ENCODE data around the gene TTLL9.

The TTLL9 gene

DNA sequence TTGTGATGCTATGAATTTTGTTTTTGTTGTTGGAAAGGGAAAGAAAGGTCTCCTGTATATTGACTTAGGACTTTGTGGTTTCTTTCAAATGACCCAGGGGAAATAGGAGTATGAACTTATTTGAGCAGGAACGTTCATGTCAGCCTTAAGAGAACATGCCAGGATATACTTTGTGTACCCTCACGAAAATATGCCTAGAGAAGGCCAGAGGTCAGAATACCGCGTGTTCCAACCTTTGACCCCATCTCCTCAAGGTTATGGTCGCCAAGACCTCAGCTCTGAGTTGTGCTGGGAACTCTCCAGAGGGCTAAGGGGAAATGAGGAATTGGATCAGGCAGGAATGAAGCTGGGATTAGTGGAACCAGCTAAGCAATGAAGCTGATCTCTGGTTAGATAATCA, 11.5 kb downstream of the TTLL9 start:
- TF ChIP-seq, protein P1, sequence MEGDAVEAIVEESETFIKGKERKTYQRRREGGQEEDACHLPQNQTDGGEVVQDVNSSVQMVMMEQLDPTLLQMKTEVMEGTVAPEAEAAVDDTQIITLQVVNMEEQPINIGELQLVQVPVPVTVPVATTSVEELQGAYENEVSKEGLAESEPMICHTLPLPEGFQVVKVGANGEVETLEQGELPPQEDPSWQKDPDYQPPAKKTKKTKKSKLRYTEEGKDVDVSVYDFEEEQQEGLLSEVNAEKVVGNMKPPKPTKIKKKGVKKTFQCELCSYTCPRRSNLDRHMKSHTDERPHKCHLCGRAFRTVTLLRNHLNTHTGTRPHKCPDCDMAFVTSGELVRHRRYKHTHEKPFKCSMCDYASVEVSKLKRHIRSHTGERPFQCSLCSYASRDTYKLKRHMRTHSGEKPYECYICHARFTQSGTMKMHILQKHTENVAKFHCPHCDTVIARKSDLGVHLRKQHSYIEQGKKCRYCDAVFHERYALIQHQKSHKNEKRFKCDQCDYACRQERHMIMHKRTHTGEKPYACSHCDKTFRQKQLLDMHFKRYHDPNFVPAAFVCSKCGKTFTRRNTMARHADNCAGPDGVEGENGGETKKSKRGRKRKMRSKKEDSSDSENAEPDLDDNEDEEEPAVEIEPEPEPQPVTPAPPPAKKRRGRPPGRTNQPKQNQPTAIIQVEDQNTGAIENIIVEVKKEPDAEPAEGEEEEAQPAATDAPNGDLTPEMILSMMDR (conservative IDR thresholded peaks at IDR 0.05; ENCODE audit: low read depth, low read length) = no peak
- no peak overlapping the region for H3K4me3 ChIP-seq (ENCODE audit: low read depth, low read length)
- DNase-seq (ENCODE audit: low read depth) = no peak

DNA sequence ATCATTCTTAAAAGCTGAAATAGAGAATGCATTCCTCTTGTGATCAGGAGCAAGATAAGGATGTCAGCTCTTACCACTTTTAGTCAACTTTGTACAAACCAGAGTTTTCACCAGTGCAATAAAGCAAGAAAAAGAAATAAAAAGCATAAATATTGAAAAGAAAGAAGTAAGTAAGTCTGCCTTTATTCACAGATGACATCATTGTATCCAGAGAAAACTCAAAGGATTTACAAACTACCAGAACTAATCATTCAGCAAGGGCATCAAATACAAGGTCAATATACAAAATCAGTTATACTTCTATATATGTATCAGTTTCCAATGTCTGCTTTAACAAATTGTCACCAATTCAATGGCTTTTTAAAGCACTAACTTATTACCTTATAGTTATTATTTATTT, 13.4 kb downstream of the TTLL9 start:
- TF ChIP-seq, protein P1 (conservative IDR thresholded peaks at IDR 0.05; ENCODE audit: low read depth, low read length) = no peak

DNA sequence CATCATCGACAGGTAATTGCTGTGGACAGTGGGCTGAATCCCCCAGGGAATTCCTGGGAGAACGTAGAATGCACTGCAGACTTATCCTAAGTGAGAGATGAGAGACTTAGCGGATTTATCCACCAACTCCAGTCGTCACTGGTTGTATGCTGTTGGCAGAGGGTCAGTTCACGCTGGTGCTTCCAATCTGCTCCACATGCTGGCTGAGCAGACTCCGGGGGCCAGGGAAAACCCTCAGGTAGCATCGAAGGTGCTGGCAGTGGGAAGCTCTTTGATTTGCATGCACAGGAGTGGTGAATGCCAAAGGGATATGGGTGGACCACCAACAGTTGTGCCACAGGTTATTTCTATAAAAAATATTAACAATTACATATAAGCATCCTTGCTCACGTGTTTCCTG, 20.2 kb downstream of the TTLL9 start:
- no peak overlapping the region for H3K4me3 ChIP-seq (ENCODE audit: low read depth, low read length)
- TF ChIP-seq, protein P1 (conservative IDR thresholded peaks at IDR 0.05; ENCODE audit: low read depth, low read length) = no peak
- DNase-seq (ENCODE audit: low read depth) = no peak

More for the DNA sequence above, 13.4 kb downstream of the TTLL9 start:
- DNase-seq (ENCODE audit: low read depth) = no peak
- no peak overlapping the region for H3K4me3 ChIP-seq (ENCODE audit: low read depth, low read length)

DNA sequence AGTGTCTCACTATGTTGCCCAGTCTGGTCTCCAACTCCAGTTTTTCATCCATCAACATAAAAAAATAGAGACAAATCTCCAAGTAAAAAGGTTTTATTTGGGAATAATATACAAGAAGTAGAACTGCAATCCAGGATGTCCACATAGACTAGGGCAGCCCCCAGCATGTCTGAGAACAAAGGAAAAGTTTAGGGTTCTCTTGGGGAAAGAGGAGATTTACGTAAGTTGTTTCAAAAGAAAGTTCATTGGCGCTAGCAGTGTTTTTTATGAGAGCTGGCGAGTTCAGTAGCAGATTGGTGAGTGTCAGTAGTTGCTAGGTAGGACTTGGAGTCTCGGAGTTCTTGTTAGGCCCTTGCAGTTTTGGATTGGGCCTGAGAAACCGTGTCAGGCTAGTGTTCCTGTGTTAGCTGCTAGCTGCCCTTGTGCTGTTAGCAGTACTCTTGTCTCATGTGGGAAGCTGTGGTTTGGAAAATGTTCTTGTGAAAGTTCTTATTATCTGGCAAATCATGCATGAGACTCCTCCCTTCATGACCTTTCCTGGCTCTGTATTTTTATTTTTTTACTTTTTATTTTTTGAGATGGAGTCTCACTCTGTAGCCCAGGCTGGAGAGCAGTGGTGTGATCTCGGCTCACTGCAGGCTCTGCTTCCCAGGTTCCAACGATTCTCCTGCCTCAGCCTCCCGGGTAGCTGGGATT, 24.7 kb downstream of the TTLL9 start:
- TF ChIP-seq, protein P1 (conservative IDR thresholded peaks at IDR 0.05; ENCODE audit: low read depth, low read length) = no peak
- no peak overlapping the region for H3K4me3 ChIP-seq (ENCODE audit: low read depth, low read length)
- DNase-seq (ENCODE audit: low read depth) = peak; percentile 76

DNA sequence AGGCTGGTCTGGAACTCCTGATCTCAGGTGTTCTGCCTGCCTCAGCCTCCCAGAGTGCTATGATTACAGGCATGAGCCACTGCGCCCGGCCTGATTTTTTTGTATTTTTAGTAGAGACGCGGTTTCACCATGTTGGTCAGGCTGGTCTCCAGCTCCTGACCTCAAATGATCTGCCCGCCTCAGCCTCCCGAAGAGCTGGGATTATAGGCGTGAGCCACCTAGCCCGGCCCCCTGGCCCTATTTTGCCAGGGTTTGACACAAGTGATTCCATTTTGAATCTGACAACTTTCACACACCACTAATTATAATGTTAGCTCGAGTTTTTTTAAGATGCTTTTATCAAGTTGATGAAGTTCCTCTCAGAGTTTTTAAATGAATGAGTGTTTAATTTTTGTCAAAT, 25.6 kb downstream of the TTLL9 start:
- DNase-seq (ENCODE audit: low read depth) = no peak
- TF ChIP-seq, protein P1 (conservative IDR thresholded peaks at IDR 0.05; ENCODE audit: low read depth, low read length) = no peak
- H3K4me3 ChIP-seq (ENCODE audit: low read depth, low read length) = no peak overlapping the region

DNA sequence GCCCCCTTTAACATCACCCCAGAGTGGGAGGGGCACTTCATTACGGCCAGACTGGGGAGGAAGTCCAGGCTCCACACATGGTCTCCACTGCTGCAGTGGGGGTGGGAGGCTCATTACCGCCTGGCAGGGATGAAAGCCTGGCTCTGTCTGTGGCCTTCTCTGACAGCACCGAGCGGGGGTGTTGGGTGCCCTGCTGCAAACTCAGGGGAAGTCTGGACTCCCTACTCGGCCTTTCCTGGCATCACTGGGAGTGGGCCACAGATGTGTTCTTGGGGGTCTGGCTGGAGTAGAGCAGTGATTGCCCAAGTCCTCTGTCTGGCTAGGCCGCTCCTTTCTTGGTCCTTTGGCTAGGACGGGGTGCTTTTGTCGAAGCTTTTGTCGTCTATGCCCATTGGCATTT, 27.1 kb downstream of the TTLL9 start:
- no peak overlapping the region for H3K4me3 ChIP-seq (ENCODE audit: low read depth, low read length)
- TF ChIP-seq, protein P1 (conservative IDR thresholded peaks at IDR 0.05; ENCODE audit: low read depth, low read length) = no peak
- no peak for DNase-seq (ENCODE audit: low read depth)

DNA sequence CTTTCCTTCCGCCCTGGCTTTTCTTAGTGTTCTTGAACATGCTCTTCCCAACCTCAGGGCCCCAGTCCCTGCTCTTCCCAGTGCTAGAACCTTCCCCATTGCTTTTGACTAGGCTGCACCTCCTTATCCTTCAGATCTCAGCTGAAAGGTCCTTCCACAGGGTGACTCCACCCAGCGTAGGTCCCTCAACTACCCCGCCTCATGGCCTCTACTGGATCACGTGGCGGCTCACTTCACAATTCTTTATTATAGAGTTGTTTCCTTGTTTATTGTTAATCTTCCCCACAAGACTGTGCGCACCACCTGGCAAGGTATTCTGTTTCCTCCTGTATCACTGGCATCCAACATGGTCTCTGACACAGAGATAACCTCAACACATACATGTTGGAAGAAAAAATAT, 31.2 kb downstream of the TTLL9 start:
- DNase-seq (ENCODE audit: low read depth) = no peak
- TF ChIP-seq, protein P1 (conservative IDR thresholded peaks at IDR 0.05; ENCODE audit: low read depth, low read length) = no peak
- no peak overlapping the region for H3K4me3 ChIP-seq (ENCODE audit: low read depth, low read length)

Data from choroid plexus epithelial cell (primary cell).